GM12878 (cell line): ENCODE data around the gene POMT2.

Experiments
- POLR2A ChIP-seq: IDR thresholded peaks from 2 replicates; pipeline ENCODE4 v1.6.1; 2011; ENCODE audit warnings: low read depth, mild to moderate bottlenecking, low read length
- RAD21 ChIP-seq: IDR thresholded peaks from 2 replicates; pipeline ENCODE4 v1.6.1; 2011; ENCODE audit warnings: mild to moderate bottlenecking, low read depth, low read length, moderate library complexity; ENCODE audit not compliant: insufficient read depth
- SPI1 ChIP-seq: IDR thresholded peaks from 2 replicates; pipeline ENCODE4 v1.6.1; 2011; ENCODE audit warnings: low read depth, mild to moderate bottlenecking, low read length, moderate library complexity, borderline replicate concordance; ENCODE audit not compliant: insufficient read depth

- no peak for TF ChIP-seq RAD21
- TF ChIP-seq SPI1, result no peak
- no peak for TF ChIP-seq POLR2A
Measured at GRCh38 chr14:77316195-77316505, 4.5 kb downstream of the POMT2 start.
